ENCODE measurements around the gene COX4I1. TPM values are rescaled to one million over a fixed set of nuclear protein-coding genes. Genes with fewer than 3 reads are reported as not detected.

Gene COX4I1
- total RNA-seq, 3 donors from 2014 or later = 355 to 425 (median 400) TPM

DNA sequence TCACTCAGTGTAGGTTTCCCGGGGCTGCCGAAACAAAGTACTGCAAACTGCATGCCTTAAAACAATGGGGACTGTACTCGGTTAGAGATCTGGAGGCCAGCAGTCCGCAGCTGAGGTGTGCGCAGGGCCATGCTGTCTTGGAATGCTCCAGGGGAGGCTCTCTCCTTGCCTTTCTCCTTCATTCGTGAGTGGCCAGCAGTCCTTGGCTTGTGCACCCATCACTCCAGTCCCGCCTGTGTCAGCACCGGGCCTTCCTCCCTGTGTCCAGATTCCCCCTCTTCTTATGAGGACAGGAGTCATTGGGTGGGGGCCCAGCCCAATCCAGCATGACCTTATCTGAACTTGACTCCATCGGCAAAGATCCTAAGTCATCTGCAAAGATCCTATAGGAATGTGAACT lies 43.4 kb downstream of the COX4I1 start:
- Histone ChIP-seq H3K36me3 (no peaks in the 10 kb centered on the region), H3K4me1 (no peaks in the 10 kb centered on the region), H3K27ac (no peak overlapping the region), H3K27me3 (peaks cover 0 to 49% of the 10 kb centered on the region in 2 donors), H3K9me3 (peaks cover 0 to 6% of the 10 kb centered on the region in 2 donors), H3K4me3 (no peak overlapping the region)
- intact Hi-C loops (cut with DNase I; ENCODE audit: low total_unique reads) = no loop called here
- TF ChIP-seq POLR2AphosphoS5 (IDR thresholded peaks at IDR 0.05) (no peak), POLR2A (IDR thresholded peaks at IDR 0.05) (no peak)
- TF ChIP-seq, protein P1, sequence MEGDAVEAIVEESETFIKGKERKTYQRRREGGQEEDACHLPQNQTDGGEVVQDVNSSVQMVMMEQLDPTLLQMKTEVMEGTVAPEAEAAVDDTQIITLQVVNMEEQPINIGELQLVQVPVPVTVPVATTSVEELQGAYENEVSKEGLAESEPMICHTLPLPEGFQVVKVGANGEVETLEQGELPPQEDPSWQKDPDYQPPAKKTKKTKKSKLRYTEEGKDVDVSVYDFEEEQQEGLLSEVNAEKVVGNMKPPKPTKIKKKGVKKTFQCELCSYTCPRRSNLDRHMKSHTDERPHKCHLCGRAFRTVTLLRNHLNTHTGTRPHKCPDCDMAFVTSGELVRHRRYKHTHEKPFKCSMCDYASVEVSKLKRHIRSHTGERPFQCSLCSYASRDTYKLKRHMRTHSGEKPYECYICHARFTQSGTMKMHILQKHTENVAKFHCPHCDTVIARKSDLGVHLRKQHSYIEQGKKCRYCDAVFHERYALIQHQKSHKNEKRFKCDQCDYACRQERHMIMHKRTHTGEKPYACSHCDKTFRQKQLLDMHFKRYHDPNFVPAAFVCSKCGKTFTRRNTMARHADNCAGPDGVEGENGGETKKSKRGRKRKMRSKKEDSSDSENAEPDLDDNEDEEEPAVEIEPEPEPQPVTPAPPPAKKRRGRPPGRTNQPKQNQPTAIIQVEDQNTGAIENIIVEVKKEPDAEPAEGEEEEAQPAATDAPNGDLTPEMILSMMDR (IDR thresholded peaks at IDR 0.05) = no peak
- DNase-seq (ENCODE audit: low spot score in 2 of 2) = no peak

DNA sequence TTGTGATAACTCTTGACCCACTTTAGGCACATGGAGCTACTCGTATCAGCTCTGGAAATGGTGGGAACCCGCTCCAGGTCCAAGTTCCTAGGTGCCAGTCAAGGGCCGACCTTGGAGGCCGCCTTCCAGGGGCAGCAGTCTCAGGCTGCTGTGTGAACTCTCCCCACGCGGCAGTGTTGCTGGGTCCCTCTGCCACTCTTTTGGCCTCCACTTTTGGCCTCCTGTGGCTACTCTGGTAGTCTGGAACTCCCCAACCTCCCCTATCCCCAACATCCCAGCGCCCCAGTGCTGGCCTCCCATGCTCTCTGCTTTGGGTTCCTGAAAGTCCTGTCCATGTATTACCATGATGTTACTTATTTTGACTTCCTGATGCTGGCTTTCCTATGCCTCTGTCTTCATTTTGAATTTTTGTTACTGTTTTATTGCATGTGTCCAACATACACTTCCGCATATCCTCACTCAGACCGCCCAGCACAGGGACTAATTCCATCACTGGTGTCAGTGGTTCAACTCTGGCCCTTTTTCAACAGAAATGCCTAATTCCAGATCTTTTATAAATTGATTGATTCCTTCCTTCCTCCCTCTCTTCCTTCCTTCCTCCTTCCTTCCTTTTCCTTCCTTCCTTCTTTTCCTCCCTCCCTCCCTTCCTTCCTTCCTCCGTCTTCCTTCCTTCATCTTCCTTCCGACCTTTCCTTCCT lies 44.1 kb downstream of the COX4I1 start:
- Histone ChIP-seq H3K27ac (no peak overlapping the region), H3K4me1 (no peaks in the 10 kb centered on the region), H3K9me3 (peaks cover 0 to 6% of the 10 kb centered on the region in 2 donors), H3K4me3 (no peak overlapping the region), H3K27me3 (peaks cover 0 to 51% of the 10 kb centered on the region in 2 donors), H3K36me3 (no peaks in the 10 kb centered on the region)
- TF ChIP-seq, protein P1 (IDR thresholded peaks at IDR 0.05) = no peak
- TF ChIP-seq POLR2AphosphoS5 (IDR thresholded peaks at IDR 0.05) (no peak), POLR2A (IDR thresholded peaks at IDR 0.05) (no peak)
- intact Hi-C loops (cut with DNase I; ENCODE audit: low total_unique reads) = no loop called here
- no peak for DNase-seq (ENCODE audit: low spot score in 2 of 2)

DNA sequence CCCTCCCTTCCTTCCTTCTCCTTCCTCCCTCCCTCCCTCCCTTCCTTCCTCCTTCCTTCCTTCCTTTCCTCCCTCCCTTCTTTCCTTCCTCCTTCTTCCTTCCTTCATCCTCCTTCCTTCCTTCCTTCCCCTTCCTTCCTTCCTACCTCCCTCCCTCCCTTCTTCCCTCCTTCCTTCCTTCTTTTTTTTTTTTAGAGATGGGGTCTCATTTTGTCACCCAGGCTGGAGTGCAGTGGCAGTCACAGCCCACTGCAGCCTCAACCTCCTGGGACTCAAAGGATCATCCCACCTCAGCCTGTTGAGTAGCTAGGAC lies 44.6 kb downstream of the COX4I1 start:
- Histone ChIP-seq H3K4me3 (no peak overlapping the region), H3K36me3 (no peaks in the 10 kb centered on the region), H3K9me3 (peaks cover 0 to 6% of the 10 kb centered on the region in 2 donors), H3K27ac (no peak overlapping the region), H3K27me3 (peaks cover 0 to 45% of the 10 kb centered on the region in 2 donors), H3K4me1 (no peaks in the 10 kb centered on the region)
- DNase-seq (ENCODE audit: low spot score in 2 of 2) = no peak
- TF ChIP-seq, protein P1 (IDR thresholded peaks at IDR 0.05) = no peak
- no peak for TF ChIP-seq POLR2AphosphoS5 (IDR thresholded peaks at IDR 0.05)
- no peak for TF ChIP-seq POLR2A (IDR thresholded peaks at IDR 0.05)
- intact Hi-C loops (cut with DNase I; ENCODE audit: low total_unique reads) = no loop called here

DNA sequence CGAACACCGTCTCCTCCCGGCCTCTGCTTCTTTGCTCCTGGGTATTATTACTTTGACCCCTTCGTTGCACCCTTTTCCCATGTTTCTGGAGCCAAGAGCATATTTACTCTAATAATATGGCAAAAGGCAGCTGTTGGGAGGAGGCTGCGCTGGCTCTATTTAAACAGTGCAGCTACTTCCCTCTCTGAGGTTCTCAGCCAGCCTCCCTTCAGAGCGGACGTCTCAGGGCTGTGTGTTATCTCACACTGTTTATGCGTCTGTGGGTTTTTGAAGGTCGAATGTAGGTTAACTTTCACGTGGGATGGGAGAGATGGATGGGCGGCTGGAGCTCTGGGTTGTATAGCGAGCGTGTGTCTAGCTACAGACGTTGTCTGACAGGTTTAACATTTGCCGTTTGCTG lies 45.3 kb downstream of the COX4I1 start:
- Histone ChIP-seq H3K27me3 (peaks cover 0 to 51% of the 10 kb centered on the region in 2 donors), H3K9me3 (peaks cover 0 to 6% of the 10 kb centered on the region in 2 donors), H3K36me3 (no peaks in the 10 kb centered on the region), H3K27ac (no peak overlapping the region), H3K4me1 (no peaks in the 10 kb centered on the region), H3K4me3 (no peak overlapping the region)
- TF ChIP-seq, protein P1 (IDR thresholded peaks at IDR 0.05) = no peak
- TF ChIP-seq POLR2AphosphoS5 (IDR thresholded peaks at IDR 0.05) = no peak
- TF ChIP-seq POLR2A (IDR thresholded peaks at IDR 0.05) = no peak
- intact Hi-C loops (cut with DNase I; ENCODE audit: low total_unique reads) = no loop called here
- no peak for DNase-seq (ENCODE audit: low spot score in 2 of 2)

DNA sequence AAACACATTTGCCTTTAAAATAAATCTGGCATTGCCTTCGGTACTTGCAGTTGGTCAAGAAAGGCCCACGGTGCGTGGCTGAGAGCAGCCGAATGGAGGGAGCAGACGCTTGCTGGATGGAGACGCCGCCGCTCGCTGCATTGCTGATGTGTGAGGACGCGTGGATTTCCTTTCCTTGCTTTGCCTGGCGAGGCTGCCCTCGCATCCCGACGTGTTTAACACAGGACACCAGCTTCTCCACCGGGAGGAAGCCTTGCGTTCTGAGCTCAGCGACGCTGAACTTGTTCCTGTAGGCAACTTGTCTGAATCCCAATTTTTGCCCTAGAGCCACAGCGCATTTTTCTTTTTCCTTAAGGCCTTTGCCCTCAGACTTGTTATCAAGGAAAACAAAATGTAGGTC lies 45.8 kb downstream of the COX4I1 start:
- no peak overlapping the region for H3K27ac ChIP-seq
- TF ChIP-seq POLR2AphosphoS5 (IDR thresholded peaks at IDR 0.05) = no peak
- no peak for TF ChIP-seq POLR2A (IDR thresholded peaks at IDR 0.05)
- TF ChIP-seq, protein P1 (IDR thresholded peaks at IDR 0.05) = no peak
- H3K4me1 ChIP-seq = no peaks in the 10 kb centered on the region
- peaks cover 0 to 6% of the 10 kb centered on the region in 2 donors for H3K9me3 ChIP-seq
- no peaks in the 10 kb centered on the region for H3K36me3 ChIP-seq
- H3K4me3 ChIP-seq = no peak overlapping the region
- H3K27me3 ChIP-seq = peaks cover 0 to 51% of the 10 kb centered on the region in 2 donors
- DNase-seq (ENCODE audit: low spot score in 2 of 2) = no peak
- intact Hi-C loops (cut with DNase I; ENCODE audit: low total_unique reads) = no loop called here
